ENCODE measurements around the gene ZNF516.

ZNF516 gene

DNA sequence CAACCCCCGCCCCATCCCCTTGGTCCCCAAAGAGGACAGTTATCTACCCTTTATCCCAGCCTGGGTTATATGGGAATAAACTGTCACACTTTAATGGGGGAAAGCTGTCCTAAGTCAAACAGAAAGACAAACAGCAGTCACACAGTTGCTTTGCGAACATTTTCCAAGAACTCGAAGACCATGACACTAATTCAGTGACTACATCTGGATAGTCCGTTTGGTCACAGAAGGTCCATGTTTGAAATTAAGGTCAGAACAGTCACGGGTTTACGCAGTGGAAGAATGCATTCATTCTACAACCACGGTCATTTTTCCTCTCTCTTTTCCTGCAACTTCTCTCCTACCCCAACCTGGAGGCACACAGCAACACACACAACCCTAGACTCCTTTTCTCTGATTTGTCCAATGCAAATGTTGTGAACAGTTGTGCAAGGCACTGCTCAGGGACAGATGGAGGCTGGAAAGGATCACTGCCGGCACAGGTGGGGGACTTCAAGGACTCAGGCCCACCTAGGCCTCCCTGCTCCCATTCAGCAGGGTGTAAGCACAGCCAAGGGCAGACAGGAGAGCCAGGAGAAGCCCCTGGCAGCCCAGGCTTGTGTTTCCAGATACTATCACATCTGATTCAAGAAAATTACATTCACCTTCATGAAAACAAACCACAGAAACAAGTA lies 39.9 kb downstream of the ZNF516 start:
- DNase-seq (ENCODE audit: low read depth): no peak

DNA sequence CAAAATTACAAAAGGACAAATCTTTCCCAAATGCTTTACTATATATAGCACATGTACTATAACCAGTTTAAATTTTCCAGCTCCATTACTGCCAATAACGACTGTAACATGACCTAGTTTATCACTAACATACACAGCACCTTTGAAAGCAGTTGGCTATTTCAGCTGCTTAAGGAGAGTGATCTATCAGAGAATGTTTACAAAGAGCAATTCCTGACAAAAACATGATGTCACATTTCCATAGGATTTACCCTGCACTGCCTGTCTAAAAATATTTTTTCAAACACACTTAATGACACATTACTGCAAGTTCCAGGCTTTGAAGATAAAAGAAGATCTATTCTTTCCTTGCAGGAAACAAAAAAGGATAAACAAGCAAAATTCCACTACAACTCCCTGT lies 40.6 kb downstream of the ZNF516 start:
- no peak for DNase-seq (ENCODE audit: low read depth)

DNA sequence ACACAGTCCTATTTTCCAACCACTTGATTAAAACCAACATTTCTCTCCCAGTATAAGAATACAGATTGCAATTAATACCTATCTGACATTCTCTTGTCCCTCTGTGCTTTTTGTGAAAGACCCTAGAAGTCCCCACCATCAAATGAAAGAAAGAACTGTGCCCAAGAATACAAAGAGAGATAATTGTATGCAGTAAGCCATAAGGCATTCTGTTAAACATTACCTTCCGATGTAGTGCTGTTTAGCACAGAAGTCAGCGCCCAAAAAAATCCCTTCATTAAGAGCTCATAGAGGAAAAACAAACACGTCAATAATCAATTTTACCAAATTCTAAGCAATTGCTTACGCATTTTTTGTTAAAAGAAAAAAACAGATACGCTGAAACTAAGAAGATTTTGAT lies 41.1 kb downstream of the ZNF516 start:
- no peak for DNase-seq (ENCODE audit: low read depth)

DNA sequence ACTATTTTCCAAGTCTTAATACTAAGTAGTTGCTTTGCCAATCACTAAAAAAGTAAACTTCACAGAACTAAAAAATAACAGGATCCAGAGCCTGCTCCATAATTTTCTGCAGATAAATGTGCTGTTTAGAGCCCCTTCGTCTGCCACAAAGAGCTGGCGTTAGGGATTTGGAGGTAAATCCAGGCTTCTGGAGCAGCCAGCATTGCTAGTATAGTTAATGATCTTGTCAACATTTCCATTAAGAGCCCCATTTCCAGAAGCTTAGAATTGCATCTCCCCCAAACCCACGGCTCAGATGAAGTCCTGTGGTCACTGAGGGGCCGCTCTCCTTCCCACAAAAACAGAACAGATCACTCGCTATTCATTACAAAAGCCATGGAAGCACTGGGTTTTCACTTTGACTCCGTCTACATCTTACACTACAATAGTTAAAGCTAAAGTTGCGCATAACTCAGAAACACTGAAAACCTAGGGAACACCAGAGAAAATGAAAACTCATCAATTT lies 41.9 kb downstream of the ZNF516 start:
- no peak for DNase-seq (ENCODE audit: low read depth)

DNA sequence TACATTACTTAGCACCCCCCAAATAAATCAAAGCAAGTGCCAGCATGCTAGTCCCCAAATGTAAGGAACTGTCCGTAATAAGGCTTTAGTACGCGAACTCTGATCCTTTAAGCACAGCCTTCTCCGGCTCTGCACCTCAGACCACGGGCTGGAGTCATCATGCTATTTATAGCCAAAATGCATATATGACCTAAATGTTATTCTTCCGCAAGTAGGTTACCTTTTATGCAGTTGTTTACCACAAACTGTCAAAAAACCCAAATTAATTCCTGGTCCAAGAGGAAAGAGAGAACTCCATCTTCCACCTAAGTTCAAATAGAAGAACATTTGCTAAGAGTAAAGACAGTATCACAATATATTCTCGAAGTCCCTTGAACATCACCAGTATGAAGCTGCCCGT lies 42.7 kb downstream of the ZNF516 start:
- DNase-seq (ENCODE audit: low read depth): no peak

DNA sequence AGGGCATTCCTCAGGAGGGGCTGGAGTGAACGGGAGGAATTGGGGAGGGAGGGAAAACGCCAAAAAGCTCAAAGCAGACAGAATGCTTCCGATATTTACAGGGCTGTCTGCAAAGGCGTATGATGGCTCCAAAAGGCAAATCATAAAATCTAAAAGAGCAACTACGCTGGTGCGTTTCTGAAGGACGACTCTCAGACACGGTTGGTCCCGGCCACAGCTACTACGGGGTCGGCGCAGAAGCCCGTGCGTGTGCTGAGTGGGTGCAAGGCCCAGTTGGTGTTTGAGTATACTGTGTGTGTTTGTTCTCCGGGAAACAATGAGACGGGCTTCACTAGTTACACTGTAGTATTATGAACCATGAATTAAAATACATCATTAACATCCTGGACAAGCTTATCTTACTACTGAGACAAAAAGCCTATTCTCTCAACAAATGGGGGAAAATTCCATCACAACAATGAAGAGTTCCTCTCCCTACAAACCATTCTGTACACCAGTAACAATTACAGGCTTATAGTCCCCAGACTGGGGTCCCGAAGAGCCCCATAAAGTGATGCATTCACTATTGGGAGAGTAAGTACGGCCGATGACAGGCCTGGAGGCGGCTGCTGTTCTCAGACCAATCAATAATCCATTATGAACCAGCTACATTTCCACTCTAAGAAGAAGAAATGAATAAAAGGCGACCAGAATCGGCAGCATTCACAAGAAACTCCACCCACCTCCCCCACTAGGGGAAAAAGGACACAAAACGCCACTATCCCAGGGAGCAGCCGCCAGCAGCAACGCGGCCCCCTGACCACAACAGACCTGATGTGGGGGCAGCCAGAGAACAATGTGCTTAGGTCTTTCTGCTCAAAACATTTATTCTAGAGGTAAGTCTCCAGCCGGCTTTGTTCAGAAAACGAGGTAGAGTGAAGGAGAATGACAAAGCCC lies 43.4 kb downstream of the ZNF516 start:
- no peak for DNase-seq (ENCODE audit: low read depth)

DNA sequence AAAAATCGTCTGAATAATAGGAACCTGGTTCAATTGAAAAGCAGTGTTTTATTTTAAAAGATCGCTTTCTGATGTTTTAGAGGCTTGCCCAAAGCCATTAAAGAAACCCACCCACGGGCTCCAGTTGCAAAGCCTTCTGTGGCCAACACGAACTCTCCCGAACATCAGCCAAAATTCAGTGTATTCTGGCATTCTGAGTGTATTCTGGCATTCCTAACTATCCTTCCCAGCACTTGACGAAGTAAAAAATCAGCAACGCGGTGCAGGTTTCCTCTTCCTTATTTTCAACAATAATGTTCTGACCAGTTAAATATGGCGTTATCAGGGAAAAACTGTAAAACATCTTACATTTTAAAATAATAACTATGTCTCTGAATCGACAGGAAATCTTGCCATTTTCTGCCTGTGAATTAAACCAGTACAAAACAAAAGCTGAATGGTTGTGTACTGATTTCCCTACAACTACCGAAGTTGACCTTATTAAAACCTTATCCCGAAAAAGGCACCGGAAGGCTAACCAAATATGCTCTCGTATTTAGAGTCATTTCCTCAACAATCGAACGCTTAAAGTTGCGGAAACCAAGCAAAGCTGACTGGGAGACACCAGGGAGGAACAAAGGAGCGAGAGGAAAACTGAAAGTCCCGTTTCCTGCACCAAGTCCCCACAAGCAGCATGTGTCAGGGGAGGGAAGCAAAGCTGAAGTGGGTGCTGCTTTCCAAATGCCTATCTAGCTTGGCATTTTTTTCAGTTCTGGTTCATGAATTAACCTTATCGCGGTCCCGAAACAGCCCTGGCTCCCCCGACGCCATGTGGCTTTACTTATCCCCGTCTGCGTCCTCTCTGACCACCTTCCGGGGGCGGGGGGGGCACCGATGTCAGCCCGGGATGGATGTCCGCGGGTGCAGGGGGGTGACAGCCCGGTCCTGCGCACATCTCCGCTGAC lies 44.3 kb downstream of the ZNF516 start:
- no peak for DNase-seq (ENCODE audit: low read depth)

DNA sequence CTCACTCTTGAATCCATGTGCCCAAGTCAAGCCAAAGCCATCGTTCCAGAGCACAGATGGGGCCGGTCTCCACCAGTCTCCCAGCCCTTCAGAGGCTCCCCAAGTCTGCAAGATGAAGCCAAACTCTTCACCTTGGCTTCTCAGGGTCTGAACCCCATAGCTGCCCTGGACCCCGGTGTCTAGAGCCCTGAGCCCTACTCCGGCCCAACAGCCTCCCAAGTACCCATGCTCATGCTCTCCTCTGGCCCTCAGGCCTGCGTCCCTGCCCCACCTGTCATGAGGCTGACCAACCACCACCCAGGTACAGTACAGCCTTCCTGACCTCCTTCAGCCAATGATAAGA lies 46.0 kb downstream of the ZNF516 start:
- DNase-seq (ENCODE audit: low read depth): no peak

DNA sequence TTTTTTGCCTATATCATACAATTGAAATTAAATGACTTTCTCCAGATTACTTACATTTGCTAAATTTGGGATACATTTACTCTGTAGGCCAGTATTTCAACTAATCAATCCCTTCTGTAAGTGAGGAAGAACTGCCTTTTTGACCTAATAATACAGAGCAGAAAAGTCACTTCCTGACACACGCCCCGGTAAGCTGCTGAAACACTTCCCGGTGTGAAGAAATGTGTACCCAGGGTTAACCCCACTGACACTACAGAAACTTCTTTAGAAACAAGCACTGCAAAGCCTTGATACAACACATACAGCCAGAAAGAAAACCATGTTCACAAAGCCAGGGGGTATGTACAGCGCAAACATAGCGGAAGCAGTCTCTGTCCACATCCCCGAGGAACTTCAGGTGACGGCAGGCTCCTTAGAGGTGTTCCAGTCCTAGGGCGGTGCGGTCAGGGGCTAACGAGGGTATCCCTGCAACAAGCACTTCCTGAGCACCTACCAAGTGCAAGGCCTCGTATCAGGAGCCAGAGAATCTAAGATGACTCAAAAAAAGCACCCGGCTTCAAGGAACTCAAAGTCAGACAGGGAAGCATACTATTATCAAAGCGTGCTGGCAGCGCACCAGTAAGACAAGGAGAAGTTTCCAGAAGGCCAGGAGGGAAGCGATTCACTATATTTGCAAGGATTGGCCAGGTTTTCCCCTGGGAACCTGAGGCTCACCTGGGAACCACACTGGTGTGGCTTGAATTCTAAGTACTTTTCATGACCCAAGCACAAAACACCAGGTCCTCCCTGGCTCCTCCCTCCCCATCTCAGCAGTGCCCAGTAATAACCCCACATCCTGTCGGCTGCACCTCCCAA lies 46.6 kb downstream of the ZNF516 start:
- no peak for DNase-seq (ENCODE audit: low read depth)

DNA sequence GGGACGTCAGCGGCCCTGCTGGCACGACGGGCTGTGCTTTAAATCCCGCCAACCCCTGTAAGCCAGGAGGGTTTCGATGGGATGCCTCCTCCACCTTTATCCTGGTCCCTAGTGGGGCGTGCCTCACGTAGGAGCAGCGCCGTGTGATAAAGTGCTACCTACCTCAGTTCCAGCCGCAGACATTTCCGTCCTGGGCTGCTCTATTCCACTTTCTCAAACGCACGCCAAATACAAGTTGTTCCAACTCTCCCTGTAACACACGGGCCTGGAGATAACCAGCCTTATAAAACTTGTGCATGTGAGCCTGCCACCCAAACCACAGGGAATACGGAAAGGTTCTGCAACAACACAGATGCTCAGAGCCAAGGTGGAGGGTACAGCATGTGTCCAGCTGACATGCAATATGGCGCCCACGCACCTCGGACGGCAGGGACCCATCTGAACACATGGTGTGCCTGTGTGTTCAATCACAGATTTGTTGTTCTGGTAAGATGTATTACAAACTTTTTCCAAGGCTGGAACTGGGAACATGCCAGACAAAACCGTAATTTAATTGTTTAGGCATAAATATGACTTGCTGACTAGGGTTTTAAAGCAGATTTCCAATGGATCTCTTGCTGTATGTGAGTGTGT lies 47.7 kb downstream of the ZNF516 start:
- no peak for DNase-seq (ENCODE audit: low read depth)

DNA sequence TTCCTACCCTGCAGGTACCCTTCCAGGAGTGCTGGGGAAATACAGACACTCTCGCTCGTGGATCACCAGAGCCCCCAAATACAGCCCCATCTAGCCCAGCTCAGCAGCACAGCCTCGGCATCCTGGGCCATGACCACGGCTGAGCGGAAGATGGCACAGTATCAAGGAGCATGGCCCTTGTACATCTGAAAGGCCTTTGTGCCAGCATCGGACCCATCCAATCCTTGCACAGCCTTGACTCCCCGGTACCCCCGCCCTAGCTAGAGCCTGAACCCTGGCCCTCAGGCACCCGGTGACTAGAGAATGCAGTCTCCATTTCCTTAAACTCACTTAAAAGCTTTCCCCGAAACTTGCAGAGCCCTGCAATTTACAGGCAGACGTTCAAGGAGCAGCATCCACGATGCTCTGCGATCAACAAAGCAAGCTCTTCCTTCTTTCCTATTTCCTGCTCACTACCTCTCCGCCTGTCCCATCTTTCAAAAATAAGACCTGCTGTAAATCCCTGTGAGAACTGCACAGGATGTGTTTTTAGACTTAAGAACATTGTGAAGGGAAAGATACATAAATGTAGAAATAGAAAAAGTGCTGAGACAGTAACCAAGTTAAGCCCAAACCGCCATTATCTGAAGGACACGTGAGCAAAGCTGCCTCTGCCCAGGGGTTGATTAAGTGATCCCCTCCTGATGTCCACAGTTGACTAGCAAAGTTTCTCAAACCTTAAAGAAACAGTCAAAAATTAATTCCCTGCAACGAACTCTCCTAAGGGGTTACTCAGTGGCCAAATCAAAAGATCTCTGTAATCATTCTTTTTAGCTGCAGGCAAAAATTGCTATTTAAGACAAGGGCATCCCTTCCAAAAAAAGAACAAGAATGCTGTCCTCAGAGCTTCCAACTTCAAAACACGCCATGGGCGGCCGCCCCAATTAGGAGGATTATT lies 48.5 kb downstream of the ZNF516 start:
- DNase-seq (ENCODE audit: low read depth): no peak

DNA sequence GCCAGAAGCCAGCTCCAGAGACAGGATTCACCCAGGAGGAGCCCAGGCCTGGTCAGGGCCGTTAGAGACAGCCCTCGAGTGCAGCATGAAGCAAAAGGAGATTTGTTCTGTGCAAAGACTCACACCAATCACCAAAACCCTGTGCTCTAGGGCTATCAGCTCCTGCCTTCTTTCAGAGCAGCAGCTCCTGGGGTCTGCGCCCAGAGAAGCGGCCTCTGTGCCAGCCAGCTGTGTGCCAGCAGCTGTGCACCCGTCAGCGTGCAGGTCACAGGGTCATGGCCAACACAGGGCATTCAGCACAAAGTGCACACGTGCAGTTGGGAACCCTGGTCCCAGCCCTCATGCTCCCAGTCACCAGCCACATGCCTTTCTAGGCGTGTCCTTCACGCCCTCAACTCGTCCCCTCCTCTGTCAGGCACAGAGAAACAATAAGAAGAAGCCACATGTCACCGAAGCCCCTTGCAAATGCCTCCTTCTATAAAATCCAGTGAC lies 49.3 kb downstream of the ZNF516 start:
- DNase-seq (ENCODE audit: low read depth): no peak

DNA sequence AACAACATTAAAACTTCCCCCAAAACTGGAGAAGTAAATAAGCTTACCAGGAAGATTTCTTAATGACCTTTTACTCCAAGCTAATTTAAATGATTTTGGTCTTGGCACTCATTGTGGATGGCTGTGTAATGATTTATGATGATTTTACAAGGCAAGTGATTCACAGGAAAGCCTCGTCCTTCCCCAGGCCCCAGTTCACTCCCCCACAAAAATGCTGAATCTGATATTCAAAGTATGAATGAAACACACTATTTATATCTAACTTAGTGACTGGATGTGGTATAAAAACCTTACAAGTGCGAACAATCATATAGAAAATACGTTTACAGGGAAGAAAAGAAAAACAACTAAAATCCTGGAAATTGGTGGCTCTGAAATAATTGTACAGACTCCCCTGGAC lies 49.8 kb downstream of the ZNF516 start:
- peak; percentile 74 for DNase-seq (ENCODE audit: low read depth)

DNA sequence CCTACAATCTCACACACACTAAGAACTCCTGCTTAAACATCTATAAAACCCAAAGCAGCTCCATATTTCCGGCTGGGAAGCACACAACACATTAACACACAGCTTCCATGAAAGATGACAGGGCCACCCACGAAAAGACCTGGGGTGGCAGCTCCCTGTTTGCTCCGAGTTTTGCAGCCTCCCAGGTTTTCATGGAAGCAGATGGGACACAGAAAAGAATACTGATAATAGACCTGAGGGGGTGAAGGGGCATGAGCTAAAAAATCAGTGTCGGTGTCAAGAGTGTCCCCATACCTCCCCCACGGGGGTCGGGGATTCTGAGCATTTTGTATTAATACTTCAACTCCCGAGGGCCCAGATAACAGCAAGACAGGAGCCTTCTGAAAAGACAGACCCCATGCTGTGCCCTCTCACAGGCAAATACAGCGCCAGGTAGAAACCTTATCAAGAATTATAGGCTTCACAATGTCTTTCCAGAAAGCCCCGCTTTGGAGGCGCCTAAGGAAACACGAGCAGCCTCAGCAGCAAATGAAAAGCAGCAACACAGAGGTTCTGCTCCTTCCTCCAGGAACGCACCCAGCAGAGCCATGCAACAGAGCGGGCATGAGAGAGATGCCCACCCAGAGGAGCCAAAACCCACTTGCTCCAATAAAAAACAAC lies 50.5 kb downstream of the ZNF516 start:
- DNase-seq (ENCODE audit: low read depth): no peak

DNA sequence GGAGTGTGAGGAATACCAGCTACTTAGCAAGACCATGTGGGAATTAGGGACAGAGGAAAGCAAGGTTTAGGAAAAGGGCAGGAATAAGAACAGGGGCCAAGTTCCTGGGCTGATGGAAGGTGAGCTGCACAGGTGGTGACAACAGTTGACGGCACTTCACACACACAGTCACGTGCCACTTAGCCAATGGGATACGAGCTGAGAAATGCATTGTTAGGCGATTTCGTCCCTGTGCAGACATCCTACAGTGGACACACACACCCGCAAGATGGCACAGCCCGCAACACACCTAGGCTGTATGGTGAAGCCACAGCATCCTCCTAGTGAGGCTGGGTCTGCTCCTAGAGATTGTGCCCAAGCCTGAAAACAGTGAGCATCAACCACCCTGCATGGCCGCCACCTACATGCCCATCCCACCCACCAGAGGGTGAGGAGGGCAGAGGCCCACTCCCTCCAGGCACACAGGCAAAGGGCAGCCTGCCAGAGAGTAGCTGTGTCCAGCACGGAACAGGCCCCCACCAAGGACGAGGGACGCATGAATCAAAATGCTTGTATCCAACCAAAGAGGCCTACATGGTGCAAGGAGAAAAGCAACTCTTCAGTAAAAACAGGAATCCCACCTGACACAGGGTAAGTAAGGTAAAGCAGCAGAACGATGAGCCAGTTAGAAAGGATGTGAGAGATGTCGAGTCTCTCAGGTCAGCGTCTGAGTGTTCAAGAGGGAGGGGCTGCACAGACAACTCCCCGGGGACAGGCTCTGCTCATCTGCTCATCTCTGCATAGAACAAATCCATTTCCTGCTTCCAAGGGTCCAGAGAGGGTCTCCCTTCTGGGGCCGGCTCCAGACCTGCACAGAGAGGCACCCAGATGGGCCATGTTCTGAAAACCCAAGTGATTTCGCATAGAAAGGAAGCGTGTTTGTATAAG lies 51.3 kb downstream of the ZNF516 start:
- DNase-seq (ENCODE audit: low read depth): no peak

DNA sequence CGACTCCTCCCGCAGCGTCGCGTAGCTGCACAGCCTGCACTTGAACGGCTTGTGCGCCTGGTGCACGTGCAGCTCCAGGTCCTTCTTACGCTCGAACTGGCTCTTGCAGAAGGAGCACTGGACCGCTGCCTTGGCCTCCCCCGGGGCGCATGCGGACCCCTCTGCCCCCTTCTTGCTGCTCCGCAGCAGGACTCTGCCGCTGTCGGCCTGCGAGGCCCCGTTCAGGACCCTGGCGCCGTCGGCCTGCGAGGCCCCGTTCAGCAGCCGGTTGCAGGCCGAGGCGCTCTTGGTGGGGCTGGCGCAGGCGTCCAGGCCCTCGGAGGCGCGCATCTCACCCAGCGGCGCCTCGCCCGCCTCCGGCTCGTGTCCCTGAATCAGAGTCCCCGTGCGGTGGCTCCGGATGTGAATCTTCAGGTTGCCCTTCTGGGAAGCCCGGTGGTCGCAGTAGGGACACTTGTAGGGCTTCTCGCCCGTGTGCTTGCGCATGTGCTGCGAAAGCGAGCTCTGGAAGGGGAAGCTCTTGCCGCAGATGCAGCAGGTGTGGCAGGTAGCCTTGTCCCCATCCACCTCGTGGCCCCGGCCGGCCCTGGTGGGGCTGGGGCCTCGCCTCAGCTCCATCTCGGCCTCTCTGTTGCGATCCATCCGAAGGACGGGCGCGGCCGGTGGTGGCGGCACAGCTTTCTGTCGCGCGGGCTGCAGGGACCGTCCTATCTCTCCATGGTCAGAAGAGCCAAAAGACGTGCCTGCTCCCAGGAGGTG lies 52.5 kb downstream of the ZNF516 start:
- no peak for DNase-seq (ENCODE audit: low read depth)
